Gastrocnemius medialis (tissue), 4 donors: ENCODE data around the gene FAM118B.
A peak's percentile ranks its signal among the peaks of the same experiment; 100 is the strongest.

Experiments used
- CTCF ChIP-seq, 5 experiments: fragments of 450-650 bp in 3 of 5; fragments of 200-600 bp in 2 of 5; sonication (generic) in 2 of 5; IDR thresholded peaks in 4 of 5; conservative IDR thresholded peaks in 1 of 5; 1 replicate in 4 of 5; 2 replicates in 1 of 5; pipeline ENCODE4 v1.5.1; 2016 to 2019; ENCODE audit warnings: antibody characterized with exemption in 5 of 5, mild to moderate bottlenecking in 3 of 5, moderate library complexity in 3 of 5
- POLR2A ChIP-seq, 2 donors: fragments of 450-650 bp; IDR thresholded peaks; one replicate each; pipeline ENCODE4 v1.6.1; 2017; ENCODE audit warnings: antibody characterized with exemption in 2 of 2, mild to moderate bottlenecking in 2 of 2, moderate library complexity in 2 of 2

GRCh38 chr11:126303623-126304456 lies 92.3 kb downstream of the FAM118B start, which contains the start of gene DCPS:
- no peak for TF ChIP-seq CTCF (IDR thresholded peaks at IDR 0.05 in 4 of 5, conservative IDR thresholded peaks at IDR 0.05 in 1 of 5)
- peak; percentile 23 to 31 for TF ChIP-seq POLR2A (IDR thresholded peaks at IDR 0.05)
